Spleen (tissue), 11 donors: Measurements from ENCODE around the gene USP8. TPM values are rescaled to one million over a fixed set of nuclear protein-coding genes. Genes with fewer than 3 reads are reported as not detected.
"Not testable (repeated sequence)": the region's sequence is repeated elsewhere in the genome, so short reads cannot be mapped to it uniquely, and the experiment has no call there.

Experiments
- DNase-seq: peaks from one replicate; pipeline ENCODE4 v3.0.0-alpha.2; 2020
- H3K27ac ChIP-seq, 8 donors: fragments of 200-600 bp; sonication (generic) in 7 of 8; 1 replicate in 4 of 8; 2 replicates in 4 of 8; pipeline versions ENCODE4 v1.5.0 to v1.8.0; 2016 to 2021; ENCODE audit warnings: inconsistent platforms in 4 of 8, mild to moderate bottlenecking in 4 of 8, moderate library complexity in 1 of 8
- H3K27me3 ChIP-seq, 7 donors: fragments of 200-600 bp; sonication (generic) in 6 of 7; replicated peaks in 1 of 7; 1 replicate in 4 of 7; 2 replicates in 3 of 7; pipeline versions ENCODE4 v1.5.0 to v1.8.0; 2016 to 2021; ENCODE audit warnings: inconsistent platforms in 3 of 7, mild to moderate bottlenecking in 1 of 7
- H3K36me3 ChIP-seq, 6 donors: fragments of 200-600 bp; sonication (generic) in 5 of 6; 1 replicate in 4 of 6; 2 replicates in 2 of 6; pipeline versions ENCODE4 v1.5.0 to v1.8.0; 2016 to 2021; ENCODE audit warnings: inconsistent platforms in 2 of 6
- H3K4me1 ChIP-seq, 6 donors: fragments of 200-600 bp; sonication (generic) in 5 of 6; 1 replicate in 3 of 6; 2 replicates in 3 of 6; pipeline versions ENCODE4 v1.5.0 to v1.8.0; 2016 to 2021; ENCODE audit warnings: inconsistent platforms in 3 of 6
- H3K4me3 ChIP-seq, 8 donors: fragments of 200-600 bp; sonication (generic) in 7 of 8; 1 replicate in 4 of 8; 2 replicates in 4 of 8; pipeline versions ENCODE4 v1.5.0 to v1.8.0; 2016 to 2021; ENCODE audit warnings: inconsistent platforms in 4 of 8, mild to moderate bottlenecking in 4 of 8, moderate library complexity in 2 of 8
- H3K9me3 ChIP-seq, 8 donors: fragments of 200-600 bp; sonication (generic) in 7 of 8; 1 replicate in 4 of 8; 2 replicates in 4 of 8; pipeline versions ENCODE4 v1.5.0 to v1.8.0; 2016 to 2021; ENCODE audit warnings: inconsistent platforms in 4 of 8
- CTCF ChIP-seq, 11 experiments: fragments of 200-600 bp in 7 of 11; fragments of 450-650 bp in 4 of 11; sonication (generic) in 4 of 11; IDR thresholded peaks in 8 of 11; conservative IDR thresholded peaks in 3 of 11; 1 replicate in 7 of 11; 2 replicates in 4 of 11; pipeline versions ENCODE4 v1.4.0 to v1.8.0; 2016 to 2021; ENCODE audit warnings: antibody characterized with exemption in 11 of 11, inconsistent platforms in 4 of 11, mild to moderate bottlenecking in 1 of 11
- POLR2A ChIP-seq, 3 donors: fragments of 450-650 bp; IDR thresholded peaks; one replicate each; pipeline ENCODE4 v1.5.1; 2017; ENCODE audit warnings: antibody characterized with exemption in 3 of 3, mild to moderate bottlenecking in 1 of 3
- POLR2AphosphoS5 ChIP-seq, 3 donors: sonication (generic); formaldehyde crosslinking; IDR thresholded peaks; one replicate each; pipeline ENCODE4 v1.5.1; 2017; ENCODE audit warnings: antibody characterized with exemption in 3 of 3
- WGBS, 5 donors: extraction: QIAGEN DNeasy Blood & Tissue Kit in 3 of 5; methylation state at CpG; one replicate each; pipeline versions ENCODE4 v1.1.5 to v1.1.7; 2013 to 2018; 5-methylcytosine and 5-hydroxymethylcytosine counted together
- intact Hi-C: fragments of 100-400 bp; cut with DNase I; formaldehyde crosslinking; loops from one replicate; pipeline ENCODE4 v1.15.0; 2023; ENCODE audit warnings: low total_unique reads
- polyA plus RNA-seq, 3 donors: library from polyadenylated mRNA; stranded (reverse); fragments of 200-250 nt; gene quantifications; one replicate each; pipeline ENCODE4 v1.2.1, GENCODE V29; 2013
- total RNA-seq, 7 donors: library from RNA; depleted of rRNA in 3 of 7; stranded (reverse); fragments of >200 nt in 3 of 7; fragmentation: NEBNext Ultra II Directional in 4 of 7; extraction: Animal tissue kit (Norgen Biotek cat#: 25700) in 4 of 7; gene quantifications; one replicate each; pipeline versions ENCODE4 v1.1.0 to v1.2.1, GENCODE V29; 2016 to 2021
- donor health status: healthy with polysubstance abuse.
- donor health status: DM: no; HTN: no; CAD: no; lungs with moderate emphysema.
- donor health status: DM: no; HTN: no; CAD: no.
- donor health status: Bipolar disorder and iron deficiency.
- donor health status: healthy.
- donor health status: DM: no; HTN: no; CAD: no.
- donor health status: DM: yes; HTN: yes; CAD: no.

The USP8 gene
- total and polyA plus RNA-seq, 10 donors, result 13.4 to 95.6 (median 73.4) TPM

- TF ChIP-seq POLR2AphosphoS5 (IDR thresholded peaks at IDR 0.05) (no peak), POLR2A (IDR thresholded peaks at IDR 0.05) (no peak), CTCF (IDR thresholded peaks at IDR 0.05 in 8 of 11, conservative IDR thresholded peaks at IDR 0.05 in 3 of 11) (no peak)
- peak overlapping the region in 2 of 8 donors; percentile 10 to 13 for H3K27ac ChIP-seq
- DNase-seq, result no peak
- intact Hi-C loops, result no loop called here
- H3K36me3 ChIP-seq, result peaks cover 0 to 100% (median 59%) of the 10 kb centered on the region in 6 donors
- H3K27me3 ChIP-seq, result no peaks in the 10 kb centered on the region
- no peaks in the 10 kb centered on the region for H3K9me3 ChIP-seq
- H3K4me3 ChIP-seq, result no peak overlapping the region
- H3K4me1 ChIP-seq, result peaks cover 0 to 25% (median 0%) of the 10 kb centered on the region in 6 donors
These were observed 63.1 kb downstream of the USP8 start for GRCh38 chr15:50487287-50487686.

GRCh38 chr15:50493625-50494024 is 69.4 kb downstream of the USP8 start:
- no peak overlapping the region for H3K27ac ChIP-seq
- intact Hi-C loops, result loop anchor here (10.0 kb wide), 1 partner anchor 101 kb away; no protein-coding TSS in a partner anchor
- TF ChIP-seq CTCF (IDR thresholded peaks at IDR 0.05 in 8 of 11, conservative IDR thresholded peaks at IDR 0.05 in 3 of 11) (no peak), POLR2A (IDR thresholded peaks at IDR 0.05) (no peak), POLR2AphosphoS5 (IDR thresholded peaks at IDR 0.05) (no peak)
- H3K9me3 ChIP-seq, result no peaks in the 10 kb centered on the region
- WGBS, 5 donors, result 92 to 98% (median 97%) methylated on average over 3 of the region's 3 CpGs
- no peak for DNase-seq
- no peaks in the 10 kb centered on the region for H3K4me1 ChIP-seq
- no peaks in the 10 kb centered on the region for H3K27me3 ChIP-seq
- no peak overlapping the region for H3K4me3 ChIP-seq
- H3K36me3 ChIP-seq, result peaks cover 6 to 100% (median 91%) of the 10 kb centered on the region in 6 donors

- intact Hi-C loops, result loop anchor here (10.0 kb wide), 1 partner anchor 100 kb away; no protein-coding TSS in a partner anchor
These were observed 70.3 kb downstream of the USP8 start for GRCh38 chr15:50494547-50494946.

GRCh38 chr15:50496692-50497091 is 72.5 kb downstream of the USP8 start:
- Histone ChIP-seq H3K36me3 (peaks cover 9 to 100% (median 89%) of the 10 kb centered on the region in 6 donors), H3K9me3 (no peaks in the 10 kb centered on the region), H3K4me3 (no peak overlapping the region), H3K27ac (no peak overlapping the region), H3K4me1 (peaks cover 0 to 5% (median 0%) of the 10 kb centered on the region in 6 donors), H3K27me3 (no peaks in the 10 kb centered on the region)
- no peak for DNase-seq
- 91 to 100% (median 99%) methylated on average over 2 of the region's 2 CpGs for WGBS, 5 donors
- TF ChIP-seq POLR2AphosphoS5 (IDR thresholded peaks at IDR 0.05) (no peak), POLR2A (IDR thresholded peaks at IDR 0.05) (no peak), CTCF (IDR thresholded peaks at IDR 0.05 in 8 of 11, conservative IDR thresholded peaks at IDR 0.05 in 3 of 11) (no peak)
- intact Hi-C loops, result loop anchor here (10.0 kb wide), 1 partner anchor 98 kb away; no protein-coding TSS in a partner anchor

More at GRCh38 chr15:50494547-50494946, 70.3 kb downstream of the USP8 start:
- DNase-seq, H3K27me3 ChIP-seq, H3K27ac ChIP-seq, H3K4me3 ChIP-seq, H3K4me1 ChIP-seq, H3K9me3 ChIP-seq: not testable (repeated sequence)
- WGBS, 5 donors, result 94 to 98% (median 97%) methylated on average over 2 of the region's 2 CpGs
- H3K36me3 ChIP-seq, result peaks cover 9 to 100% (median 94%) of the 10 kb centered on the region in 6 donors
